ENCODE measurements around the gene SUN2.
A peak's percentile ranks its signal among the peaks of the same experiment; 100 is the strongest.

Gene SUN2

GRCh38 chr22:38753948-38754750 lies 1.6 kb downstream of the SUN2 start:
- DNase-seq (ENCODE audit: low read depth, low spot score): no peak
- no peak for TF ChIP-seq CTCF (IDR thresholded peaks at IDR 0.05; ENCODE audit: insufficient read depth, low read length, missing control alignments)
- H3K4me3 ChIP-seq (ENCODE audit: low read depth, low read length): peak overlapping the region; percentile 67
- ChIA-PET POLR2A (no interaction called here), CTCF (interaction anchor here (1.0 to 15.1 kb wide), 3 partner anchors 12 to 28 kb away, joined by 3 to 159 read pairs (median 4); no protein-coding TSS in a partner anchor)

GRCh38 chr22:38751422-38752346 lies 4.1 kb downstream of the SUN2 start:
- POLR2A ChIA-PET: no interaction called here
- no peak for DNase-seq (ENCODE audit: low read depth, low spot score)
- CTCF ChIA-PET: interaction anchor here (1.4 to 15.1 kb wide), 5 partner anchors 12 to 33 kb away, joined by 4 to 159 read pairs (median 5); no protein-coding TSS in a partner anchor
- H3K4me3 ChIP-seq (ENCODE audit: low read depth, low read length): no peak overlapping the region
- no peak for TF ChIP-seq CTCF (IDR thresholded peaks at IDR 0.05; ENCODE audit: insufficient read depth, low read length, missing control alignments)

GRCh38 chr22:38751066-38751421 lies 4.8 kb downstream of the SUN2 start:
- POLR2A ChIA-PET: no interaction called here
- H3K4me3 ChIP-seq (ENCODE audit: low read depth, low read length): no peak overlapping the region
- no peak for TF ChIP-seq CTCF (IDR thresholded peaks at IDR 0.05; ENCODE audit: insufficient read depth, low read length, missing control alignments)
- CTCF ChIA-PET: interaction anchor here (1.4 to 15.1 kb wide), 4 partner anchors 16 to 33 kb away, joined by 5 to 159 read pairs (median 6); no protein-coding TSS in a partner anchor
- no peak for DNase-seq (ENCODE audit: low read depth, low spot score)

GRCh38 chr22:38750638-38751037 lies 5.2 kb downstream of the SUN2 start:
- POLR2A ChIA-PET: no interaction called here
- TF ChIP-seq CTCF (IDR thresholded peaks at IDR 0.05; ENCODE audit: insufficient read depth, low read length, missing control alignments): no peak
- no peak overlapping the region for H3K4me3 ChIP-seq (ENCODE audit: low read depth, low read length)
- CTCF ChIA-PET: interaction anchor here (1.4 to 15.1 kb wide), 4 partner anchors 16 to 32 kb away, joined by 5 to 159 read pairs (median 6); no protein-coding TSS in a partner anchor
- DNase-seq (ENCODE audit: low read depth, low spot score): no peak

DNA sequence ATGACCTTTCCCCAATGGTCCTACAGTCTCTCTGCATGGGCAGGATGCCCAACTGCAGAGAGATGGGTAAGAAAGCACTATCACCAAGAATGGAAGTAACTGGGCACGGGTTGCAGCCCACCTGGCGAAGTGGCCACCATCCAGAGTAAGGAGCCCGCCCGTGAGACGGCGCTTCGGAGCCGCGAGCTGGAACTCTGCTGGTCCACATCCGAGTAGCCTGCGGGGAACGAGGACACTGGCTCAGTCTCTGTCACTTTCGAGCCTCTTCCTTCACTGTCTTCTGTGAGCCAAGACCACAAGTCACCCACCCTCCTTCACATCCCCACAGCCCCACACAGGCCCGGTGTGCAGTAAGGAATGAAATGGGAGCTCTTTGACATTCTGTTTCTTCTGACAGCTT lies 5.7 kb downstream of the SUN2 start:
- H3K4me3 ChIP-seq (ENCODE audit: low read depth, low read length): no peak overlapping the region
- no peak for TF ChIP-seq CTCF (IDR thresholded peaks at IDR 0.05; ENCODE audit: insufficient read depth, low read length, missing control alignments)
- ChIA-PET POLR2A (no interaction called here), CTCF (interaction anchor here (1.0 to 15.1 kb wide), 5 partner anchors 16 to 25 kb away, joined by 3 to 159 read pairs (median 5); no protein-coding TSS in a partner anchor)
- DNase-seq (ENCODE audit: low read depth, low spot score): no peak

Data from AG04449 (cell line).